Rectal smooth muscle tissue (tissue), 1 donor: ENCODE data around the gene SGTB.
"Not testable (repeated sequence)": the region's sequence is repeated elsewhere in the genome, so short reads cannot be mapped to it uniquely, and the experiment has no call there.

Source experiments
- H3K27ac ChIP-seq: one replicate; pipeline ENCODE4 v1.7.0; 2013; ENCODE audit warnings: low read depth, low read length, inconsistent platforms
- H3K27me3 ChIP-seq: one replicate; pipeline ENCODE4 v1.7.0; 2013; ENCODE audit warnings: low read length; ENCODE audit not compliant: control insufficient read depth, insufficient read depth
- H3K36me3 ChIP-seq: one replicate; pipeline ENCODE4 v1.7.0; 2013; ENCODE audit warnings: low read length; ENCODE audit not compliant: control insufficient read depth, insufficient read depth
- H3K4me1 ChIP-seq: one replicate; pipeline ENCODE4 v1.7.0; 2013; ENCODE audit warnings: low read length; ENCODE audit not compliant: control insufficient read depth, insufficient read depth
- H3K4me3 ChIP-seq: one replicate; pipeline ENCODE4 v1.7.0; 2013; ENCODE audit warnings: low read length
- H3K9ac ChIP-seq: one replicate; pipeline ENCODE4 v1.7.0; 2013; ENCODE audit warnings: low read length

Gene SGTB

DNA sequence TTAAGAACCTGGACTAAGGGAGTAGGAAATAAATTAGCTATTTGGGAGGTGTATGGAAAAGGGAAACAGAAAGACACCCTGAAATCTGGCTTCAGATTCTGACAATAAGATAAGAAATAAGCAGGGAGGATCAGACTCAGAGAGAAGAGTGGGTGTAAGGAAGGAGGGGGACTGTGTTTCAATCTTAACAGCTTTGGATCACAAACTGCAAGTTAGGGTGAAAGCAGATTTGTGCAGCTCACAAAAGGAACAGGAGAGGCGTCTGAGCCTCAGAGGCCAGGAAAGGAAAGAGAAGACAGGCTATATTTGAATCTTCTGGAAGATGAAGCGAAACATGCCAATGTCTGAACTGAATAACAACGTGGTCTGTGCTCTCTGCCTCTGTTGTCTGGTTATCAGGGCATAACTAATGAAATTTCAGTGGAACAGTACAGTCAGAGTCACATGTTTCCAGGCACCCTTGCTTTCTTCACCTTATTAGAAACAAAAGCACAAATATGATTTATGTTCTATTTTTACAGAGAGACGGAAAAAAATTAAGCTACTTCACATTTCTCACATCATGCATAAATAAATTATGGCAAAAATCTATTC is 26.6 kb downstream of the SGTB start:
- H3K36me3 ChIP-seq, result no peaks in the 10 kb centered on the region
- no peak overlapping the region for H3K9ac ChIP-seq
- no peak overlapping the region for H3K4me3 ChIP-seq
- H3K4me1 ChIP-seq, result peaks cover 2% of the 10 kb centered on the region
- no peaks in the 10 kb centered on the region for H3K27me3 ChIP-seq
- H3K27ac ChIP-seq, result no peak overlapping the region

DNA sequence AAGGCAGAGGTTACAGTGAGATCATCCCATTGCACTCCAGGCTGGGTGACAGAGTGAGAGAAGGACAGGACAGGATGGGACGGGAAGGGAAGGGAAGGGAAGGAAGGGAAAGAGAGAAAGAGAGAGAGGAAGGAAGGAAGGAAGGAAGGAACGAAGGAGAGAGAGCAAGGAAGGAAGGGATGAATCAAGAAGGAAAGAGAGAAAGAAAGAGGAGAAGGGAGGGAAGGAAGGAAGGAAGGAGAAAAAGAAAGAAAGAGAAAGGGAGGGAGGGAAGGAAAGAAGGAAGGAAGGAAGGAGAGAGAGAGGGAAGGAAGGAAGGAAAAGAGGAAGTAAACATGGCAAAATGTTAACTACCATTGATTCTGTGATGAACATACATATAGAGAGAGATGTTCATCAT is 28.8 kb downstream of the SGTB start:
- Histone ChIP-seq H3K27ac (no peak overlapping the region), H3K36me3 (no peaks in the 10 kb centered on the region), H3K4me1 (peaks cover 2% of the 10 kb centered on the region), H3K27me3 (no peaks in the 10 kb centered on the region), H3K9ac (no peak overlapping the region), H3K4me3 (no peak overlapping the region)

DNA sequence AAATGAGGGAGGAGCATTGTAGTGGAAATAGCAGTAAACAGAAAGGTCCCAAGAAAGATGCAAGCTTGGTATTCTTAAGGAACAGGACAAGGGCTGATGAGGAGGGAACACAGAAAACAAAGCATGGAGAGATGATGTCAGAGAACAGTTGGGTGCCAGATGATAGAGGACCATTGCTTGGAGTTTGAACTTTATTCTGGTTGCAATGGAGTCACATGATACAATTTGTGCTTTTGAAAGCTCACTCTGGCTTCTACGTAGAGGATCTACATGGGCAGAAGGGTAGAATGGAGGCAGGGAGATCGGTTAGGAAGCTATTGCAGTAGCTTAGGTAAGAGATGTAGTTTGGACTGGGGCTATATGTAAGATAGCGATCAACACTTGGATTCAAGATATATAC is 39.8 kb downstream of the SGTB start:
- peaks cover 4% of the 10 kb centered on the region for H3K36me3 ChIP-seq
- H3K27me3 ChIP-seq, result no peaks in the 10 kb centered on the region
- no peaks in the 10 kb centered on the region for H3K4me1 ChIP-seq
- H3K27ac ChIP-seq, result no peak overlapping the region
- no peak overlapping the region for H3K9ac ChIP-seq
- no peak overlapping the region for H3K4me3 ChIP-seq

DNA sequence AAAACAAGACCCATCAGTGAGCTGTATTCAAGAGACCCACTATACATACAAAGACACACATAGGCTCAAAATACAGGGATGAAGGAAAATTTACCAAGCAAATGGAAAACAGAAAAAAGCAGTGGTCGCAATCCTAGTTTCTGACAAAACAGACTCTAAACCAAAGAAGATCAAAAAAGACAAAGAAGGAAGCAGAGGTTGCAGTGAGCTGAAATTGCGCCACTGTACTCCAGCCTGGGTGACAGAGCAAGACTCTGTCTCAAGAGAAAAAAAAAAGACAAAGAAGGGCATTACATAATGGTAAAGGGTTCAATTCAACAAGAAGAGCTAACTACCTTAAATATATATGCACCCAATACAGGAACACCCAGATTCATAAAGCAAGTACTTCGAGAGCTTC is 45.9 kb downstream of the SGTB start:
- not testable (repeated sequence) for H3K27ac ChIP-seq, H3K27me3 ChIP-seq, H3K4me3 ChIP-seq, H3K9ac ChIP-seq, H3K4me1 ChIP-seq, H3K36me3 ChIP-seq

DNA sequence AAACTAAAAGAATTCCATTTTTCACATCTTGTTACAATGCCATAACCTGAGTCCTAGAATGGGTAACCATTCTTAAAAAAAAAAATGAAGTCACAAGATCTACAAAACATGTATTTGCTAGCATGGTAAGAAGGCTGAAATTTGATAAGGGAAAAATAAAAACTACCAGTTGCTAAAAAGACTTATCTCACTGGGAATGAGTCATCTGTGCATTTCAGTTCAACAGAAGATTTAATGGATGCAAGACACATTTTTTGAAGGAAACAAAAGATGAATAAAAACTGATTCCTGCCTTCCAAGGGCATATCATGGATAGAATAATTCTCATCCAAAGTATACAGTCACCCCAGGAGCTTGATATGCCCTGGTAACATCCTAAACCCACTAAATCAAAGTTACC is 47.2 kb downstream of the SGTB start:
- Histone ChIP-seq H3K36me3 (no peaks in the 10 kb centered on the region), H3K4me3 (no peak overlapping the region), H3K4me1 (no peaks in the 10 kb centered on the region), H3K27ac (no peak overlapping the region), H3K27me3 (no peaks in the 10 kb centered on the region), H3K9ac (no peak overlapping the region)

DNA sequence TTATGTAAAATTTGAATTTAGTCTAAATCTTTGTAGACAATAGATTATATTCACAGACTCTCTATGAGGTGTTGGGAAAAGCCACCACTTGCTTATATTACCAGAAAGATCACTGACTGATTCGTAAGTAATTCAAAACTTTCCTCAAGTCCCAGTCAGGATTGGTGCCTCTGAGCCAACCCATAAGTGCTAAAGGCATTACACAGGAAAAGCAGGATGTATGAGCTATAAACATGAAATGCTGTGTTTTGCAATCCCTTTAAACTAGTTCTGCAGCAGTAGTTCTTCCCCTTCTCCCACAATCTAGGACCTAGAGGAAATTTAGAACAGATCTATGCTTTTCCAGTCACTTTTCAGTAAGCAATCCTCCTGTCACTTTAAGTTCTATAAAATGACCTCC is 49.1 kb downstream of the SGTB start:
- H3K4me1 ChIP-seq, result no peaks in the 10 kb centered on the region
- H3K27ac ChIP-seq, result no peak overlapping the region
- H3K9ac ChIP-seq, result no peak overlapping the region
- no peaks in the 10 kb centered on the region for H3K36me3 ChIP-seq
- H3K27me3 ChIP-seq, result no peaks in the 10 kb centered on the region
- no peak overlapping the region for H3K4me3 ChIP-seq

DNA sequence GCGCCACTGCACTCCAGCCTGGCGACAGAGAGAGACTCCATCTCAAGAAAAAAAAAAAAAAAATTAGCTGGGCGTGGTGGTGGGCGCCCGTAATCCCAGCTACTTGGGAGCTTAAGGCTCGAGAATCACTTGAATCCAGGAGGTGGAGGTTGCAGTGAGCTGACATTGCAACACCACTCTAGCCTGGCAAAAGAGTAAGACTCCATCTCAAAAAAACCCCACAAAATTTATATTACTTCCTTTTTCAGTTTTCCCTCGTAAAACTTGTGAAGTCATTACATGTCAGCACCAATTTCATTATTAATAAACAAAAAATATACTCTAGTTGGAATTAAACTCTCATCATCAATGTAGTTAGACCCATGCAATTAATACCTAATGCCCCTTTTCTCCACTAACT is 53.2 kb downstream of the SGTB start:
- H3K36me3 ChIP-seq, result peaks cover 3% of the 10 kb centered on the region

DNA sequence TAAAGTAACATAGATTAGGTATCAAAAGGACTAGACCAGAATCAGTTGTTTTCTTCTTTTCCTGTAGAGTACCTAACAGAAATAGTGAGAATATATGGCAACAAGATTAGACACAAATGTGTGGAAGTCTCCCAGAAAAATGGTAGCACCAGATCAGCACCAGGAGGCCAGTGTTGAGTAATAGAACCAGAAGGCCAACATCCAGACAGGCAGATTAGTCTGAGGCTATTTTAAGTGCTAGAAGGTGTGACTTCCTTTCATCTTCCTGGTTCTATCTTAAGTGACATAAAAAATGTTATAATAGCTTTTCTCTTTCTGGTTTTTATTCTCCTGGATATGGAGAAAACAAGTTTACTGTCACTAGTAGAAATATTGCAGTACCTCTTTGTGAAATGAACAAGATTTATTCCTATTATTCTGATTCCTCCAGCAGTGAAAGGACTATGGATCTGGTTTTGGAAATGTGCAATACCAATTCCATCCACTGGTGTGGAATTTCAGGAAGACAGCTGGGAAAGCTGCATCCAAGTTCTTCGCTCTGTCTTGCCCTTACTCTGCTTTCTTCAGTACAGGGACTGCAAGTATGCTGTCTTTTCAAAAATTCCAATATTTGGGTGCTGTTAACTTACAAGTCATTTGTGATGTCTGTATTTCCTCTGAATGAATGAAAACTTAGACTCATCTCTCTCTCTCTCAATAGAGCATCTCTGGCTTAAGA is 57.9 kb downstream of the SGTB start:
- Histone ChIP-seq H3K36me3 (peaks cover 3% of the 10 kb centered on the region), H3K4me1 (no peaks in the 10 kb centered on the region), H3K27me3 (no peaks in the 10 kb centered on the region), H3K9ac (no peak overlapping the region), H3K4me3 (no peak overlapping the region), H3K27ac (no peak overlapping the region)

More for the DNA sequence above, 53.2 kb downstream of the SGTB start:
- Histone ChIP-seq H3K9ac (no peak overlapping the region), H3K27me3 (no peaks in the 10 kb centered on the region), H3K4me1 (no peaks in the 10 kb centered on the region), H3K4me3 (no peak overlapping the region), H3K27ac (no peak overlapping the region)

DNA sequence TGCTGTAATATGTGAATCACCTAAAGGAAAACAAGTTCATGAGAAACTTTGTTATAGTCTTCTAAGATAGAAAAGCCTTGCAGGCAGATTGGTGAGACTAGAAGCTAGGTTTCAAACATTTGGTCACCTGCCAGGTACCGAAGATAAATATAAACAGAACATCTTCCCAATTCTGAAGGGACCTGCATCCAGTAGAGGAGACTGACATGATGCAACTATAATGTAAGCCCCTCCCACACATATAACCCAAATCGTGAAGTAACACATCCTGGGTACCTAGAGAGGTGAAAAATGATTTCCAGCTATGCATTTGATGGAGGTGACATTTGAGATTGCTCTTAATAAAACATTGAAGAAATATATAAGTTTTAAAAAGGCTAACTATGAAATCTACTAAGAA is 67.2 kb downstream of the SGTB start:
- H3K9ac ChIP-seq, result no peak overlapping the region
- H3K4me3 ChIP-seq, result no peak overlapping the region
- H3K27me3 ChIP-seq, result no peaks in the 10 kb centered on the region
- H3K36me3 ChIP-seq, result peaks cover 2% of the 10 kb centered on the region
- no peak overlapping the region for H3K27ac ChIP-seq
- H3K4me1 ChIP-seq, result no peaks in the 10 kb centered on the region

DNA sequence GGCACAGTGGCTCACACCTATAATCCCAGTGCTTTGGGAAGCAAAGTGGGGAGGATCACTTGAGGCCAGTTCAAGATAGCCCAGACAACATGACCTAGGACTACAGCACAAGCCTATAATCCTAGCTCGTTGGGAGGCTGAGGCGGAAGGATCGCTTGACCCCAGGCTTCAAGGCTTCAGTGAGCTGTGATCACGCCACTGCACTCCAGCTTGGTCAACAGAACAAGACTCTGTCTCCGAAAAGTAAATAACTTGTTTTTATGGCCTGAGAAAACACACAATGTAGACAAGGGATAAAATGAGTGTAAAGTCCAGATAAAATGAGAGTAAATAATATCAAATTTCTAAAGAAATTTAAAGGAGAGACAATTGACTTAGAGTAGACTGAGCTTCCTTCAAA is 70.8 kb downstream of the SGTB start:
- H3K27ac ChIP-seq, result no peak overlapping the region
- peaks cover 2% of the 10 kb centered on the region for H3K36me3 ChIP-seq
- H3K9ac ChIP-seq, result no peak overlapping the region
- H3K27me3 ChIP-seq, result no peaks in the 10 kb centered on the region
- no peak overlapping the region for H3K4me3 ChIP-seq
- no peaks in the 10 kb centered on the region for H3K4me1 ChIP-seq

DNA sequence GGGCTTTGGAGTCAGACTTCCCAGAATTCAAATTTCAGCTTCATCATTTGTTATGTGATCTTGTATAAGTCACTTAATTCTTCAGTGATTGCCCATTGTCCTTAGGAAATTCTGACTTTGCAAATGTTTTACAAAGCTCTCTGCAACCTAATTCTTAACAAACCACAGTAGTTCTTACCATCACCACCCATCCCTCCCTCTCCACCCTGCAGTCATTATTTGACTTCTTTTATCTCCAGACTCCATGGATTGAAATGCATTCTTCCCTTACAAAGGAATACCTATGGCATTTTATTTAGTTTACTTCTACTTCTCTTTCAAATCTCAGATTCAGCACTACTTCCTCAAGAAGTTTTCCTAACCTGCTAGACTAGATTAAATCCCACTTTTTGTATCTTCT is 74.0 kb downstream of the SGTB start:
- Histone ChIP-seq H3K4me1 (no peaks in the 10 kb centered on the region), H3K27ac (no peak overlapping the region), H3K9ac (no peak overlapping the region), H3K27me3 (no peaks in the 10 kb centered on the region), H3K4me3 (no peak overlapping the region), H3K36me3 (no peaks in the 10 kb centered on the region)

DNA sequence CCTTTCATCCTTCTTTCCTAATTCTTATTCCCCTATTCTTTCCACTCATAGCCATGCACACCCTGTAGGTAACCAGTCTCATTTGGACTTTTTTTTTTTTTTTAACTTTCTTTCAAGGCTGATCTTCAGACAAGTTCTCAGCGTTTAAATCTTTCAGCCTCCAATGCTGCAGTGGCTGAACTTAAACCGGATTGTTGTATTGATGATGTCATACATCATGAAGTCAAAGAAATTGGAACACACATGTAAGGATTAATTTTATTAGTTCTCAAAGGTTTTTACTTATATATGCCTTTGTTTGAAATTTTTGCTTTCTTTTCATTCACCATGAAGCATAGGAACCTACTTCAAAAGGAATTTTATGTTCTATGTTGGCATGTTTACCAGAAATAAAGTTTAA is 75.0 kb downstream of the SGTB start:
- Histone ChIP-seq H3K27ac (no peak overlapping the region), H3K4me3 (no peak overlapping the region), H3K27me3 (no peaks in the 10 kb centered on the region), H3K36me3 (no peaks in the 10 kb centered on the region), H3K9ac (no peak overlapping the region), H3K4me1 (no peaks in the 10 kb centered on the region)

DNA sequence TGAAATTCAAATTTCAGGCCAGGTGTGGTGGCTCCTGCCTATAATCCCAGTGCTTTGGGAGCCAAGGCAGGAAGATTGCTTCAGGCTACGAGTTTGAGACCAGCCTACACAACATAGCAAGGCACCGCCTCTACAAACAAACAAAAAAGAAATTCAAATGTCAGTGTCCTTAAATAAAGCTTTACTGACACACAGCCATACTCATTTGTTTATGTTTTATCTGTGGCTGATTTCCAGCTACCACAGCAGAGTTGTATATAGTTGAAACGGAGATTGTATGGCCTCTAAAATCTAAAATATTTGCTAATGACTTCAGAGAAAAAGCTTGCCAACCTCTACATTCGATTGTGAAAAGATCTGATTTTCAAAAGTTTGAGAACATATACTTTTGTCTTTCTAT is 81.7 kb downstream of the SGTB start:
- Histone ChIP-seq H3K4me3 (no peak overlapping the region), H3K27ac (no peak overlapping the region), H3K4me1 (no peaks in the 10 kb centered on the region), H3K36me3 (peaks cover 4% of the 10 kb centered on the region), H3K27me3 (no peaks in the 10 kb centered on the region), H3K9ac (no peak overlapping the region)
